Fibroblast of mammary gland (primary cell): ENCODE data around the gene SSTR5.
A peak's percentile ranks its signal among the peaks of the same experiment; 100 is the strongest.

Source experiments
- DNase-seq: peaks from one replicate; pipeline ENCODE4 v3.0.0-alpha.2; 2010; ENCODE audit warnings: low read depth
- H3K4me3 ChIP-seq: 2 replicates; pipeline ENCODE4 v1.5.1; 2011; ENCODE audit warnings: low read depth, mild to moderate bottlenecking, low read length, moderate library complexity; ENCODE audit not compliant: control insufficient read depth
- TF ChIP-seq, protein P1 (sequence below): conservative IDR thresholded peaks from 2 replicates; pipeline ENCODE4 v1.5.1; 2011; ENCODE audit warnings: low read depth, low read length, inconsistent platforms; ENCODE audit not compliant: control insufficient read depth, insufficient read depth

SSTR5 gene

DNA sequence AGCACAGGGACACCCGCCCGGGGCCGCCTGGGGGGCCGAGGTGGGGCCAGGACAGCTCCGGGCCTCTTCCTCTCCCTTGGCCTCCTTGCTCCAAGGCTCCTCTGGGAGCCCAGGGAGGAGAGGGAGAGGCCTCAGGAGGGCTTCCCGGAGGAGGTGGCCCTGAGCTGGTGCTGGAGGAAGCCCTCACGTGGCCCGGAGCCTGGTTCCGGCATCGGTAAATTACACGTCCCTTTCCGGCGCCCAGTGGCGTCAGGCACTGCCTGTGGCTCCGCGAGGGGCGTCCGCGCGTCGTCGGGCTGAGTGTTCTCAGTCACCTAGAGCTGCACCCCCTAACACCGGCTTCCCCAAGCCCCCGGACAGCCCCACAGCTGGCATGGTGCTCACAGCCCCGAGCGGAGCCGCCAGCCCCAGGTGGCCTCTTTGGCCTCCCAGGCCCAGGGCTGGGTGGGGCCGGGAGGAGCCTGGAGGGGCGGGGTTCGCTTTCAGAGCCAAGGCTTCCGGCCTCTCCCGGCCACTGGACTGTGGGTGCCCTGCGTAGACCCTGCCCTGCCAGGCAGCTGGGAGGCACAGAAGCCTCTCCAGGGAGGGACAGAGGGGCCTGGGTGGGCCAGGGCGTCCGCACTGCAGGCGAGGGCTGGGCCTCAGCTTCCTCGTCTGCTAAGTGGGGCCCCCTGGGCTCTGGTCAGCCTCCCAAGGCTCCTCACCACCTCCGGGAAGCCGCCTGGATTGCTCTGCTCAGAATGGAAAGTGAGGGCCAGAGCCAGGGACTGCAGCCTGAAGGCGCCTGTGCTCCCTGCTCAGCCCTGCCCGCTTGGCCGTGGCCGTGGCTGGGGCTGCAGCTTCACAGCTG lies 27.9 kb upstream of the SSTR5 start:
- DNase-seq = no peak
- H3K4me3 ChIP-seq = no peak overlapping the region
- TF ChIP-seq, protein P1, sequence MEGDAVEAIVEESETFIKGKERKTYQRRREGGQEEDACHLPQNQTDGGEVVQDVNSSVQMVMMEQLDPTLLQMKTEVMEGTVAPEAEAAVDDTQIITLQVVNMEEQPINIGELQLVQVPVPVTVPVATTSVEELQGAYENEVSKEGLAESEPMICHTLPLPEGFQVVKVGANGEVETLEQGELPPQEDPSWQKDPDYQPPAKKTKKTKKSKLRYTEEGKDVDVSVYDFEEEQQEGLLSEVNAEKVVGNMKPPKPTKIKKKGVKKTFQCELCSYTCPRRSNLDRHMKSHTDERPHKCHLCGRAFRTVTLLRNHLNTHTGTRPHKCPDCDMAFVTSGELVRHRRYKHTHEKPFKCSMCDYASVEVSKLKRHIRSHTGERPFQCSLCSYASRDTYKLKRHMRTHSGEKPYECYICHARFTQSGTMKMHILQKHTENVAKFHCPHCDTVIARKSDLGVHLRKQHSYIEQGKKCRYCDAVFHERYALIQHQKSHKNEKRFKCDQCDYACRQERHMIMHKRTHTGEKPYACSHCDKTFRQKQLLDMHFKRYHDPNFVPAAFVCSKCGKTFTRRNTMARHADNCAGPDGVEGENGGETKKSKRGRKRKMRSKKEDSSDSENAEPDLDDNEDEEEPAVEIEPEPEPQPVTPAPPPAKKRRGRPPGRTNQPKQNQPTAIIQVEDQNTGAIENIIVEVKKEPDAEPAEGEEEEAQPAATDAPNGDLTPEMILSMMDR = no peak

DNA sequence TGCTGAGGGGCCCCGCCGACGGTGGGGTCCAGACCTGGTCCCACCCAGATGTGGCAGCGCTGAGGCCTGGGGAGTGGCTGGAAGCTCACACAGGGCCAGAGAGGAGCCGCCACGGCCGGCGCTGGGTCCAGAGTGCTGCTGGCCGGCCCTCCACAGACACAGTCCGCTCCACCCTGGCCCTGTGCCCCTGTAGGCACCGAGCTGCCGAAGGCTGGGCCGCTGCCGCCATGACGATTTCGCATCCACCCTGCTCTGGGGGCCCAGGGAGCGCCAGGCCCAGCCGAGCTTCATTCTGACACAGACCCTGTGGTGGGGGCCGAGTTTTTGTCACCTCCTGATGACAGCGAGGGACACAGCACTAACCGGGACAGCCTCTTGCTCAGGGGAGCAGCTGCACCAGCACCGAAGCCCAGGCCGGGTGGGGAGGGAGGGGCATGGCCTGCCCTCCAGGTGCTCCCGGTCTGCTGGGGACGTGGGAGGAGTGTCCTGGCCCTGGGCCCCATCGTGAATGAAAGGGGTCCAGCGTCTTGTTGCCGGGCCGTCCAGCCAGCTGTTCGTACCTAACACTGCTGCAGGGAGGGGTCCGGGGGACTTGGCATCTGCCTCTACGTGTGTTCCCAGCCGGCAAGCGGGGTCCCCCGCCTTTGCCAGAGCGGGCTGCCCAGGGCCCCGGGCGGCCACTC lies 27.1 kb upstream of the SSTR5 start:
- TF ChIP-seq, protein P1 = no peak
- H3K4me3 ChIP-seq = no peak overlapping the region
- DNase-seq = no peak

DNA sequence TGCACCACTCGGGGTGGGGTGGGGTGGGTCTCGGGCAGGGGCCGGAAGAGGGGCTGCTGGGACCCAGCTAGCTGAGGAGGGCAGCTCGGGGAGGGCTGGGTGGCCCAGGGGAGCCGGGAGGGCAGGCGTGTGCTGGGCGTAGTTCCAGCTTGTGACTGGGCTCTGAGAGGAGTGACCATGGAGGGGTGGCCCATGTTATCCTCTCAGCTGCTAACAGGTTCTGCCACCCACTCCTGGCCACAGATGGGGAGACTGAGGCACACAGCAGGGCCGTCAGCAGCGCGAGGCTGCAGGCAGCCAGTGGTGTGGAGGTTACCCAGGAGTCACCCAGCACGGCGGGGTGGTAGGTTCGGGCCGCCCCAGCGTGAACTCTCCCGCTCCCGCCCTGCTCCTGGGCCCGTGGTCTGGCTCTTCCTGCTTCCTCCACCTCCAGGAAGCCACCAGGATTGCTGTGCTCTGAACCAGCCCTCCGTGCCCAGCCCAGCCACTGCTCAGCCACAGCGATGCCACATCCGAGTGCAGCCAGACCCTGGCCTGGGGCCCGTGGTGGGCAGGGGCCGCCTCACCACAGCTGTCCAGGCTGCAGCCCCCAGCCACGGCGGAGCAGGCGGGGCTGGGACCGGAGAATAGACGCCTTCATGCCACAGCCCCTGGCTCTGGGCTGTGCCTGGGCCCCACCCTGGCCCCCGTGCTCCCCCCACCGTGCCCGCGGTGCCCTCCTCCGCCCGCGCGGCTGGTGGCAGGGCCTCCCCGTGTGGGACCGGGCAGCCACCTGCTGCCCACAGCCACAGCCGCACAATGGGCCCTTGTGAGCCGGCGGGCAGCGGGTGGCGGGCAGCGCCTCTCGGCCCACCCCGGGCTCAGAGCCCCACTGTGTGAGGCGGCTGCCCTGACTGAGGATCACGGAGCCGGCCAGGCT lies 26.3 kb upstream of the SSTR5 start:
- TF ChIP-seq, protein P1 = no peak
- DNase-seq = no peak
- no peak overlapping the region for H3K4me3 ChIP-seq

DNA sequence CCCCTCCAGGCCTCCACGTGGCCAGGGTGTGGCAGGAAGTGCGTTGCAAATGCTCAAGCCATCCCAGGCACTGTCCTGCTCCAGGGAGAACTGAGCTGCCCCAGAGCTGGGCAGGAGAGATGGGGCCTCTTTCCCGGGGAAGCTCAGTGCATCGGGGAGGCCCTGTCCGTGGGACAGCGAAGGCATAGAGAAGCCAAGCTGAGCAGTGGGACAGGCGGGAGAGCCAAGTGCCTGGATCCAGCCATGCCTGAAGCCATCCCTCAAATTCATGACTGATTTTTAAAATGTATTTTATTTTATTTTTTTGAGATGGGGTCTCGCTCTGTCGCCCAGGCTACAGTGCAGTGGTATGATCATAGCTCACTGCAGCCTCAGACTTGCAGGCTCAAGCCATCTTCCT lies 25.4 kb upstream of the SSTR5 start:
- TF ChIP-seq, protein P1 = no peak
- DNase-seq = no peak
- no peak overlapping the region for H3K4me3 ChIP-seq

DNA sequence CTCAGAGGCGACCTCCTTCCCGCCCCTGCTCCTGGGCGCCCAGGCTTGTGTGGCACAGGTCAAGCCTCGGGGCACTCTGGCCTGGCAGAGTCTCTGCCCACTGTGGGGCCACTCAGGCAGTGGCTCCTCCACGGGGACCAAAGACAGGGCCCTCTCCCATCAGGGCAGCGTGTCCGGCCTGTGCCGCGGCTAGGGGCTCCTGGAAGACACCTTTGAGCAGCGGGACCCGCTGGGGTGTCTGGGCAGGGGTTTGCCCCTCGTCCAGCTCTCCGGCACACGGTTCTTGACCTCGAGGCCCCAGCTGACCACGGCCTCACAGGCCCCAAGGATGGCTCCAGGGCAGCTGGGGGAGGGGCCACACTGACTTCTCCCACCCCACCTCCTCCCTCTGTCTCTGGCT lies 24.7 kb upstream of the SSTR5 start:
- TF ChIP-seq, protein P1 = no peak
- H3K4me3 ChIP-seq = no peak overlapping the region
- no peak for DNase-seq

DNA sequence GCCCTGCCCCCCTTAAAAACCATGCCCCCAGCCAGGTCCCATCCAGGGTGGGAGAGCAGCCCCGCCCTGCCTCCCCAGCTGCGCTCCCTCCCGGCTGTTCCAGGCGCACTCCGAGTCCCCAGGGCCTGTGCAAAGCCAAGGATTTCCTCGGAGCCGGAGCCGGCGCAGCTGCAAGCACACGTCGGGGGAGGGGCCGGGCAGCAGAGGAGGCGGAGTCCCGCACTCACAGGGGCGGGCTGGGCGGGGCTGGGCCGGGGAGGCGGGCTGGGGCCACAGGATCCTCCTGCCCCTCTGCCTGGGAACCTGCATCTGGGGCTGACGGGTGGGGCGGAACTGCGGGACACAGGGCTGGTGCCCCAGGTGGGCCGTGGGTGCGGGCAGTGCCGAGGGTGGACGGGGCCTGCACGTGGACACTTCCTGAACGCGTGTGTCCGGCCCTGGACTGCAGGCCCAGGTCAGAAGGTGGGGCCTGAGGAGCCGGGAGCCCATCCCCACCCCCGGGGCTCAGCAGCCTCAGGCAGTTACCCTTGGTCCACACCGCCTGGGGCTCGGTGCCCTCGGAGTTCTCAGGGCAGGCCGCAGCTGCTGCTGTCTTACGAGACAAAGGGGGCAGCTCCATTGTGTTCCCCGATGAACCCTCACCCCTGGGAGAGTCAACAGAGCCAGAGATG lies 24.0 kb upstream of the SSTR5 start:
- peak; percentile 27 for DNase-seq
- TF ChIP-seq, protein P1 = no peak
- H3K4me3 ChIP-seq = no peak overlapping the region
